Measurements from ENCODE around the gene HACD3. TPM values are rescaled to one million over a fixed set of nuclear protein-coding genes. Genes with fewer than 3 reads are reported as not detected.

The HACD3 gene
- total RNA-seq, 1 experiment from 2014 or later = 118 TPM

DNA sequence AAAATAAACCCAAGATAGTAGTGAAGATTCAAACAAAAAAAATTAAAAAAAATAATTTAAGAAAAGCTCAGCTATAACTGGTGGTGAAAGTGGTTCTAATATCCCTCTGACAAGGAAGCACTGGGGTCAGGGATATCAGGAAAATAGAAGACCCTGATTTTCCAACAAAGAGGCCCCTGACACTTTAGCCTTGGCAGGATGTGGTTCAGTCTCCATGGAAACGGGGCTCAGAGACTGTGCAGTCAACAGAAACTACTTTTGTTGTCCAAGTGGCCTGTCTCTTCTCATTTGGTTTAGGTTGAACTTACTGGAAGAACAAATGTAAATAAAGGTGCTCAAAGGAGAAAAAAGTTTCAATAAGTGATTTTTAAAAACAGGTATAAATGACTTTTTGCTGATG lies 53.4 kb downstream of the HACD3 start:
- POLR2A ChIA-PET = no interaction called here
- H3K4me3 Mint-ChIP-seq (ENCODE audit: unreplicated experiment) = no peak overlapping the region

DNA sequence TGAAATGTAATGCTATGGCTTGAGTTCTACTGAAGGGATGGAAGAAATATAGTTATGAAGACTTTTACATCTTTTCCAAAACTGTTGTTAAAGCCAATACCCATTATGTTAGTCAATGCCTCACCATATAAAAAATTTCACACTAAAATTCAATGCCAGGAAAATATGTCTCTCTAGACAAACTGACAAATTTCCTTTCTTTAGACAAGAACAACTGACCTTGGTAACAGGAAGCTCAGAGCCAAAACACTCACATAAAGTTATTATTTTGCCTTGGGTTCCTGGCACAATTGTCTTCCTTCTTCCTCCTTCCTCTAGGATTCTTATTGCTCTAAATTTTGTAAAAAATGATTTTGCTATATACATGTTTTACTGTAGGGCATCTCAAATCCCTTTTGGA lies 54.0 kb downstream of the HACD3 start:
- Mint-ChIP-seq H3K9me3 (ENCODE audit: unreplicated experiment) (no peaks in the 10 kb centered on the region), H3K27ac (ENCODE audit: unreplicated experiment) (no peak overlapping the region), H3K27me3 (ENCODE audit: insufficient read depth, unreplicated experiment) (no peaks in the 10 kb centered on the region), H3K4me3 (ENCODE audit: unreplicated experiment) (no peak overlapping the region), H3K4me1 (ENCODE audit: low read depth, unreplicated experiment) (no peaks in the 10 kb centered on the region), H3K36me3 (ENCODE audit: insufficient read depth, unreplicated experiment) (peaks cover 70% of the 10 kb centered on the region)
- ChIA-PET CTCF (no interaction called here), POLR2A (no interaction called here)
- Histone ChIP-seq H3K36me3 (ENCODE audit: control insufficient read depth, insufficient read depth, low read length) (no peaks in the 10 kb centered on the region; the same call in 1 of the 2 replicates), H3K4me3 (ENCODE audit: low read depth, low read length) (no peak overlapping the region), H3K9me3 (no peaks in the 10 kb centered on the region), H3K27me3 (replicated peaks; ENCODE audit: control insufficient read depth, insufficient read depth, low read length) (no peaks in the 10 kb centered on the region), H3K4me1 (no peaks in the 10 kb centered on the region)
- no peak for DNase-seq
- TF ChIP-seq, protein P1, sequence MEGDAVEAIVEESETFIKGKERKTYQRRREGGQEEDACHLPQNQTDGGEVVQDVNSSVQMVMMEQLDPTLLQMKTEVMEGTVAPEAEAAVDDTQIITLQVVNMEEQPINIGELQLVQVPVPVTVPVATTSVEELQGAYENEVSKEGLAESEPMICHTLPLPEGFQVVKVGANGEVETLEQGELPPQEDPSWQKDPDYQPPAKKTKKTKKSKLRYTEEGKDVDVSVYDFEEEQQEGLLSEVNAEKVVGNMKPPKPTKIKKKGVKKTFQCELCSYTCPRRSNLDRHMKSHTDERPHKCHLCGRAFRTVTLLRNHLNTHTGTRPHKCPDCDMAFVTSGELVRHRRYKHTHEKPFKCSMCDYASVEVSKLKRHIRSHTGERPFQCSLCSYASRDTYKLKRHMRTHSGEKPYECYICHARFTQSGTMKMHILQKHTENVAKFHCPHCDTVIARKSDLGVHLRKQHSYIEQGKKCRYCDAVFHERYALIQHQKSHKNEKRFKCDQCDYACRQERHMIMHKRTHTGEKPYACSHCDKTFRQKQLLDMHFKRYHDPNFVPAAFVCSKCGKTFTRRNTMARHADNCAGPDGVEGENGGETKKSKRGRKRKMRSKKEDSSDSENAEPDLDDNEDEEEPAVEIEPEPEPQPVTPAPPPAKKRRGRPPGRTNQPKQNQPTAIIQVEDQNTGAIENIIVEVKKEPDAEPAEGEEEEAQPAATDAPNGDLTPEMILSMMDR (IDR thresholded peaks at IDR 0.05; ENCODE audit: insufficient read depth in 1 of 2, low read depth in 1 of 2, low read length in 1 of 2, severe bottlenecking in 1 of 2, unreplicated experiment in 1 of 2) = no peak
- BruUV-seq (replicated peaks) = no TSS peak
- intact Hi-C loops (cut with micrococcal nuclease; ENCODE audit: unreplicated experiment) = no loop called here

More for the DNA sequence above, 53.4 kb downstream of the HACD3 start:
- DNase-seq = no peak
- Histone ChIP-seq H3K4me3 (ENCODE audit: low read depth, low read length) (no peak overlapping the region), H3K36me3 (ENCODE audit: control insufficient read depth, insufficient read depth, low read length) (no peaks in the 10 kb centered on the region; the same call in 1 of the 2 replicates), H3K9me3 (no peaks in the 10 kb centered on the region), H3K27me3 (replicated peaks; ENCODE audit: control insufficient read depth, insufficient read depth, low read length) (no peaks in the 10 kb centered on the region), H3K4me1 (no peaks in the 10 kb centered on the region)
- Mint-ChIP-seq H3K4me1 (ENCODE audit: low read depth, unreplicated experiment) (no peaks in the 10 kb centered on the region), H3K27ac (ENCODE audit: unreplicated experiment) (no peak overlapping the region), H3K36me3 (ENCODE audit: insufficient read depth, unreplicated experiment) (peaks cover 75% of the 10 kb centered on the region), H3K9me3 (ENCODE audit: unreplicated experiment) (no peaks in the 10 kb centered on the region), H3K27me3 (ENCODE audit: insufficient read depth, unreplicated experiment) (no peaks in the 10 kb centered on the region)
- TF ChIP-seq, protein P1 (IDR thresholded peaks at IDR 0.05; ENCODE audit: insufficient read depth in 1 of 2, low read depth in 1 of 2, low read length in 1 of 2, severe bottlenecking in 1 of 2, unreplicated experiment in 1 of 2) = no peak
- no TSS peak for BruUV-seq (replicated peaks)
- intact Hi-C loops (cut with micrococcal nuclease; ENCODE audit: unreplicated experiment) = no loop called here
- CTCF ChIA-PET = no interaction called here

DNA sequence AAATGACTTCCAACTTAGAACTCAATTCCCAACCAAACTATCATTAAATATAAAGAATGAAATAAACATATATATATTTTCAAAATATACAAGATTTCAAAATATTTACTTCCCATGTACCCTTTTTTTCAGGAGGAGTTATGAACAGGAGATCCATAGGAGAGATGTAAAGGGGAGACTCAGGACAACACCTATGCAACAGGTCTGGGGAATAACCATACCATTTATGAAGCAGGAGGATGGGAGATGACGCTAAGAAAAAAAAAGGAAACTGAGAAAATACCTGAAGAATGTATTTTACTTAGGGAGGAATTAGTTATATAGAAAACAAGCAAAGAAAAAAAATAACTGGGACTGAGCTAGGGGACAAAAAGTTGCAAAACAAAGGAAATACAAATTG lies 56.8 kb downstream of the HACD3 start:
- Histone ChIP-seq H3K36me3 (ENCODE audit: control insufficient read depth, insufficient read depth, low read length) (no peaks in the 10 kb centered on the region), H3K9me3 (no peaks in the 10 kb centered on the region), H3K27me3 (replicated peaks; ENCODE audit: control insufficient read depth, insufficient read depth, low read length) (no peaks in the 10 kb centered on the region), H3K4me3 (ENCODE audit: low read depth, low read length) (no peak overlapping the region), H3K4me1 (no peaks in the 10 kb centered on the region)
- peaks cover 50% of the 10 kb centered on the region for H3K36me3 Mint-ChIP-seq (ENCODE audit: insufficient read depth, unreplicated experiment)
- H3K4me1 Mint-ChIP-seq (ENCODE audit: low read depth, unreplicated experiment) = no peaks in the 10 kb centered on the region
- no peak overlapping the region for H3K27ac Mint-ChIP-seq (ENCODE audit: unreplicated experiment)
- TF ChIP-seq, protein P1 (IDR thresholded peaks at IDR 0.05; ENCODE audit: insufficient read depth in 1 of 2, low read depth in 1 of 2, low read length in 1 of 2, severe bottlenecking in 1 of 2, unreplicated experiment in 1 of 2) = no peak
- ChIA-PET CTCF (no interaction called here), POLR2A (no interaction called here)
- no peak for DNase-seq
- no peaks in the 10 kb centered on the region for H3K27me3 Mint-ChIP-seq (ENCODE audit: insufficient read depth, unreplicated experiment)
- H3K9me3 Mint-ChIP-seq (ENCODE audit: unreplicated experiment) = no peaks in the 10 kb centered on the region
- no peak overlapping the region for H3K4me3 Mint-ChIP-seq (ENCODE audit: unreplicated experiment)
- BruUV-seq (replicated peaks) = no TSS peak
- intact Hi-C loops (cut with micrococcal nuclease; ENCODE audit: unreplicated experiment) = no loop called here
